ENCODE measurements around the gene MRNIP.

Gene MRNIP

DNA sequence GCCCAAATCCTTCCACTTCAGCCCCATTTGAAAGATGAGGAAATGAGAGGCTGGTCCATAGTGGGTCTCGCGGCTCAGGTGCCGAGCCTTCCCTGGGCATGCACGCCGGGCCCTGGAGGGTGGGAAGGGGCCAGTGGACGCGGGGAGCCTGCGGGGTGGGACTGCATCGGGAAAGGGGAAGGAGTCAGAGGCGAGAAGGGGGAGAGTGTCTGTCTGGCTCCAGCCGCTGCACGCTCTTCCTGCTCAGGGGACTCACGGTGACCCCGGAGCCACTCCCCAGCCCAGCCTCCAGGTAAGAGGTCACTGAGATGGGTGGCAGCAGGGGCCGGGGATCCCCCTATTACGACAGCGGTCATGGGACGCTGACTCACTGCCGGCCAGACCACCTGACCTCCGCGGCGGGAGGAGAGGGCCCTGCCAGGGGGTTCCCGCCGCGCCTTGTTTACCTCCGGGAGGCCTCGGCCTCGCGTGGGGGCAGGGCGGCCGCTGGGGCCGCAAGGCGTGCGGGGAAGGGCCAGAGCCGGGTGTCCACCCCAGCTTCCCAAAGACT lies 39.8 kb downstream of the MRNIP start:
- Histone ChIP-seq H3K4me3 (peak overlapping the region; percentile 81), H4K20me1 (peaks cover 42% of the 10 kb centered on the region), H3K4me1 (peaks cover 57% of the 10 kb centered on the region), H3K27me3 (peaks cover 34% of the 10 kb centered on the region), H3K9me3 (no peaks in the 10 kb centered on the region), H3K27ac (peak overlapping the region; percentile 91), H3K4me2 (peak overlapping the region; percentile 98), H3K36me3 (peaks cover 35% of the 10 kb centered on the region), H3K9ac (peak overlapping the region; percentile 92)
- no peak for TF ChIP-seq Cebpa-rat (IDR thresholded peaks at IDR 0.05)

DNA sequence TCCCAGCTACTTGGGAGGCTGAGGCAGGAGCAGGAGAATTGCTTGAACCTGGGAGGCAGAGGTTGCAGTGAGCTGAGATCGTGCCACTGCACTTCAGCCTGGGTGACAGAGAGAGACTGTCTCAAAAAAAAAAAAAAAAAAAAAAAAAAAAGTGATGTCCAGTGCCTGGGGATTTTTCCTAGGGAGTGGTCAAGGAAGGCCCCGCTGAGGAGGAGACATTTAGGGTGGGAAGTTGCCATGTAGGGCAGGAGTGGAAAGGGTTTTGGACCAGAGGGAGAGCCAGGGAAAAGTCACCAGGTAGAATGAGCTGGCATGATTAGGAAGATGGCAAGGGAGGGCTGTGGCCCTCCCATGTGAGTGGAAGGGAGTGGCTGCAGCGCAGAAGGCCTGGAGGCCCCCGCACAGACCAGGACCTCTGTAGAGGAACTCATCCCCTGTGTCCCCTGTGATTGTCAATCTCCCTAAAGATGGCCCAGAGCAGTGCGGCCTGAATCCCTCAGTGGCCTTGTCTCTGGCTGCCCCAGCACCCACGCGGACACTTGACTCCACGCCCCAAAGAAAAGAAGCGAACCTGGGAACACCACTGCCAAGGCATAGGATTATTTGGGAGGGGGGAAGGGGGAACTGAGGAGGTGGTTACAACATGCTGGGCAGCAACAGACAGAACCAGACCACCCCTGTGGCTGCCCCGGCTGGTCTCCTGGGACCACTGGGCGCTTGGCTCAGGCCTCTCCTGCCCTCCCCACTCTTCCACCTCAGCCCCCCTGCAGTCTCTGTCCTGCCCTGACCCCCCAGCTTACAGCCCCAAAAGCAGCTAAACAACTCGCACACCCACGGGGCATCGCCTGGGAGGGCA lies 40.5 kb downstream of the MRNIP start:
- peak overlapping the region; percentile 91 for H3K27ac ChIP-seq
- H3K27me3 ChIP-seq: peaks cover 34% of the 10 kb centered on the region
- H3K9ac ChIP-seq: peak overlapping the region; percentile 92
- H3K4me1 ChIP-seq: peaks cover 57% of the 10 kb centered on the region
- peaks cover 37% of the 10 kb centered on the region for H4K20me1 ChIP-seq
- no peaks in the 10 kb centered on the region for H3K9me3 ChIP-seq
- peak overlapping the region; percentile 98 for H3K4me2 ChIP-seq
- no peak for TF ChIP-seq Cebpa-rat (IDR thresholded peaks at IDR 0.05)
- H3K4me3 ChIP-seq: peak overlapping the region; percentile 81
- H3K36me3 ChIP-seq: peaks cover 35% of the 10 kb centered on the region

GRCh38 chr5:179817470-179817840 lies 41.2 kb downstream of the MRNIP start:
- H4K20me1 ChIP-seq: peaks cover 30% of the 10 kb centered on the region
- H3K9me3 ChIP-seq: no peaks in the 10 kb centered on the region
- no peak overlapping the region for H3K27ac ChIP-seq
- peak overlapping the region; percentile 58 for H3K4me3 ChIP-seq
- peaks cover 35% of the 10 kb centered on the region for H3K36me3 ChIP-seq
- H3K9ac ChIP-seq: no peak overlapping the region
- TF ChIP-seq Cebpa-rat (IDR thresholded peaks at IDR 0.05): no peak
- H3K27me3 ChIP-seq: peaks cover 34% of the 10 kb centered on the region
- H3K4me1 ChIP-seq: peaks cover 50% of the 10 kb centered on the region
- H3K4me2 ChIP-seq: peak overlapping the region; percentile 81

- TF ChIP-seq Cebpa-rat (IDR thresholded peaks at IDR 0.05): no peak
- Histone ChIP-seq H3K9ac (0 out of 2 replicates have a peak overlapping the region, but pooled peaks have one; percentile 27), H3K27me3 (peaks cover 34% of the 10 kb centered on the region), H3K4me2 (peak overlapping the region; percentile 81), H3K4me3 (peak overlapping the region; percentile 58), H3K9me3 (no peaks in the 10 kb centered on the region), H3K27ac (no peak overlapping the region), H3K36me3 (peaks cover 38% of the 10 kb centered on the region), H3K4me1 (peaks cover 45% of the 10 kb centered on the region), H4K20me1 (peaks cover 25% of the 10 kb centered on the region)
These were observed 41.7 kb downstream of the MRNIP start for GRCh38 chr5:179816796-179817469.

DNA sequence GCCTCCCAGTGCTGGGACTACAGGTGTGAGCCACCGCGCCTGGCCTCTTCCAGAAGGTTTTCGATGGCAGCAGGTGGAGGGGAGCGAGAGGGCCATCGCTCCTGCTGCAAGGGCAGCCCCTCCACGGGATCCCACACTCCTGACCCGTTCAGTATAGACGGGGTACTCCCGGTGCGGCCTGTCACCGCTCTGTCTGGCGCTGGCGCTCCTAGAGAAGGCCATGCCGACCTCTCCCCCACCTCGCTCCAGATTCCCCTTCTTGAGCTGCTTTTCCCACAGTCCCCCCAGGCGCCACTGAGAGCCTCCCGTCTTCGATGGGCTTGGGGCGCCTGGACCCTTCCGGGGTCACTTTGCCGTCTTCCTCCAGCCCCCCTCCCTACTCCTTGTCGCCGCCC lies 42.2 kb downstream of the MRNIP start:
- H4K20me1 ChIP-seq: peaks cover 20% of the 10 kb centered on the region
- TF ChIP-seq Cebpa-rat (IDR thresholded peaks at IDR 0.05): no peak
- peak overlapping the region; percentile 58 for H3K4me3 ChIP-seq
- peaks cover 42% of the 10 kb centered on the region for H3K4me1 ChIP-seq
- peaks cover 34% of the 10 kb centered on the region for H3K27me3 ChIP-seq
- H3K4me2 ChIP-seq: peak overlapping the region; percentile 81
- no peak overlapping the region for H3K9ac ChIP-seq
- no peak overlapping the region for H3K27ac ChIP-seq
- H3K9me3 ChIP-seq: no peaks in the 10 kb centered on the region
- peaks cover 44% of the 10 kb centered on the region for H3K36me3 ChIP-seq

DNA sequence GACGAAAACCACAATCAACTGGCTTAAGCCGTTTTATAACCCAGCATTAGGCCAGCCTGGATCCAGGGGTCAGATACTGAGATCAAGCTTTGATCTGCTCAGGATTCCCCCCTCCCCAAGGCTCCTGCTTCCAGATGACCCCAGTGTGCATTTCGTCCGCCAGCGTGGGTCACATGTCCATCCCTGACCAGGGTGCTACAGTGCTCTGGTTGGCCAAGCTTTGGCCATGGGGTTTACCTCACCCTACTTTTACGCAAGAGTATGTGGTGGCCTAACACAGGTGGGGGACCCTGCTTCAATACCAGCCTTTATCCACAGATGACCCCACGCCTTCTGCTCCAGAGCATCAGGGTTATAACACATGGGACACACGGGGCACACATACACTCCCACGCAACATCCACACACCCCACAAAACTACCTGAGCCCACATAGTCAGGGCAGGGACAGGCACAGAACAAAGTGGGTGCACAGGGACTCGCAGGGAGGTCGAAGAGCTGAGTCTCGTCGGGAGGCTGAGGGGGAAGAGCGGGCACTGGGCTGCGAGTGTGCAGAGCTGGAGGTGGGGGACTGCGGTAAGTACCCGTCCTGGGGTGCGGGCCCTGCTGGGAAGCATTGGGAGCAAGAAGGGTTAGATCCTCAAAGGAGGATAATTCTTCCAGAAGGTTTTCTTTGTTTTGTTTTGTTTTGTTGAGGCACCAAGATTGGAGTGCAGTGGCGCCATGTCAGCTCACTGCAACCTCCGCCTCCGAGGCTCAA lies 42.9 kb downstream of the MRNIP start:
- Histone ChIP-seq H3K4me3 (no peak overlapping the region), H3K9me3 (peaks cover 4% of the 10 kb centered on the region; the same call in 1 of the 2 replicates), H3K36me3 (peaks cover 45% of the 10 kb centered on the region), H4K20me1 (peaks cover 14% of the 10 kb centered on the region; the same call in 1 of the 2 replicates), H3K27ac (no peak overlapping the region), H3K4me1 (peaks cover 42% of the 10 kb centered on the region), H3K9ac (no peak overlapping the region), H3K27me3 (peaks cover 34% of the 10 kb centered on the region), H3K4me2 (no peak overlapping the region)
- no peak for TF ChIP-seq Cebpa-rat (IDR thresholded peaks at IDR 0.05)

- H3K4me1 ChIP-seq: peaks cover 27% of the 10 kb centered on the region
- H3K36me3 ChIP-seq: peaks cover 45% of the 10 kb centered on the region
- H3K4me2 ChIP-seq: no peak overlapping the region
- TF ChIP-seq Cebpa-rat (IDR thresholded peaks at IDR 0.05): no peak
- H4K20me1 ChIP-seq: peaks cover 14% of the 10 kb centered on the region; the same call in 1 of the 2 replicates
- H3K27me3 ChIP-seq: peaks cover 34% of the 10 kb centered on the region
- H3K9me3 ChIP-seq: peaks cover 5% of the 10 kb centered on the region; the same call in 1 of the 2 replicates
- H3K27ac ChIP-seq: no peak overlapping the region
- H3K4me3 ChIP-seq: no peak overlapping the region
- 0 out of 2 replicates have a peak overlapping the region, but pooled peaks have one; percentile 29 for H3K9ac ChIP-seq
These were observed 44.5 kb downstream of the MRNIP start for GRCh38 chr5:179814090-179814489.

- Histone ChIP-seq H3K9ac (no peak overlapping the region), H3K36me3 (peaks cover 45% of the 10 kb centered on the region)
These were observed 45.5 kb downstream of the MRNIP start for GRCh38 chr5:179812997-179813607.

More at GRCh38 chr5:179812997-179813607, 45.5 kb downstream of the MRNIP start:
- no peak for TF ChIP-seq Cebpa-rat (IDR thresholded peaks at IDR 0.05)
- Histone ChIP-seq H3K9me3 (peaks cover 5% of the 10 kb centered on the region; the same call in 1 of the 2 replicates), H3K27me3 (peaks cover 28% of the 10 kb centered on the region), H3K4me2 (no peak overlapping the region), H4K20me1 (peaks cover 14% of the 10 kb centered on the region; the same call in 1 of the 2 replicates), H3K27ac (no peak overlapping the region), H3K4me3 (no peak overlapping the region), H3K4me1 (peaks cover 22% of the 10 kb centered on the region)

Measured in BLaER1 (cell line).